SK-N-SH treated with all-trans-retinoic acid at 6 μM for 48 hours (cell line): ENCODE measurements around the gene SLC51B.

Experiments used
- ATAC-seq: fragments of 200-7000 bp; cut with Tn5 transposase; 3 replicates; pipeline ENCODE4 v1.9.1; 2020; ENCODE audit warnings: mild to moderate bottlenecking, moderate library complexity
- ARNTL ChIP-seq: fragments of 450-650 bp; formaldehyde crosslinking; IDR thresholded peaks from 2 replicates; pipeline ENCODE4 v1.5.0; 2020; ENCODE audit warnings: low read depth, mild to moderate bottlenecking, moderate library complexity, borderline replicate concordance
- BACH2 ChIP-seq: fragments of 250-450 bp; sonication (Bioruptor Pico); IDR thresholded peaks from 2 replicates; pipeline ENCODE4 v1.9.0; 2021; ENCODE audit warnings: mild to moderate bottlenecking, borderline replicate concordance
- CSDC2 ChIP-seq: fragments of 250-450 bp; sonication (Bioruptor Pico); IDR thresholded peaks from 2 replicates; pipeline ENCODE4 v1.5.0; 2020; ENCODE audit warnings: mild to moderate bottlenecking, moderate library complexity
- ESRRG ChIP-seq: fragments of 250-450 bp; sonication (Bioruptor Pico); IDR thresholded peaks from 2 replicates; pipeline ENCODE4 v1.6.1; 2021; ENCODE audit warnings: mild to moderate bottlenecking
- GLIS3 ChIP-seq: fragments of 250-450 bp; sonication (Bioruptor Pico); IDR thresholded peaks from 2 replicates; pipeline ENCODE4 v1.5.0; 2020; ENCODE audit warnings: mild to moderate bottlenecking, moderate library complexity
- ISL1 ChIP-seq: fragments of 250-450 bp; sonication (Bioruptor Pico); IDR thresholded peaks from 2 replicates; pipeline ENCODE4 v2.1.2; 2022; ENCODE audit warnings: mild to moderate bottlenecking, moderate library complexity
- PPARA ChIP-seq: fragments of 250-450 bp; sonication (Bioruptor Pico); IDR thresholded peaks from 2 replicates; pipeline ENCODE4 v1.5.0; 2020; ENCODE audit warnings: mild to moderate bottlenecking, borderline replicate concordance
- RARB ChIP-seq: fragments of 250-450 bp; sonication (Bioruptor Pico); IDR thresholded peaks from 2 replicates; pipeline ENCODE4 v1.8.0; 2021; ENCODE audit warnings: mild to moderate bottlenecking, moderate library complexity
- SNAI2 ChIP-seq: fragments of 250-450 bp; sonication (Bioruptor Pico); IDR thresholded peaks from 2 replicates; pipeline ENCODE4 v1.5.0; 2020; ENCODE audit warnings: mild to moderate bottlenecking, moderate library complexity
- TCF4 ChIP-seq: fragments of 250-450 bp; sonication (Bioruptor Pico); IDR thresholded peaks from 2 replicates; pipeline ENCODE4 v1.8.0; 2021; ENCODE audit warnings: mild to moderate bottlenecking, moderate library complexity, borderline replicate concordance
- TOX ChIP-seq: fragments of 250-450 bp; sonication (Bioruptor Pico); IDR thresholded peaks from 2 replicates; pipeline ENCODE4 v1.8.0; 2021; ENCODE audit warnings: mild to moderate bottlenecking, moderate library complexity, borderline replicate concordance
- ZC3H10 ChIP-seq: fragments of 250-450 bp; sonication (Bioruptor Pico); IDR thresholded peaks from 2 replicates; pipeline ENCODE4 v1.5.1; 2021; ENCODE audit warnings: mild to moderate bottlenecking, moderate library complexity
- ZFP3 ChIP-seq: fragments of 250-450 bp; sonication (Bioruptor Pico); IDR thresholded peaks from 2 replicates; pipeline ENCODE4 v1.5.0; 2020; ENCODE audit warnings: mild to moderate bottlenecking, moderate library complexity
- ZFP30 ChIP-seq: fragments of 450-650 bp; formaldehyde crosslinking; IDR thresholded peaks from 2 replicates; pipeline ENCODE4 v1.5.0; 2022; ENCODE audit warnings: mild to moderate bottlenecking, moderate library complexity
- ZNF565 ChIP-seq: fragments of 450-650 bp; formaldehyde crosslinking; conservative IDR thresholded peaks from 2 replicates; pipeline ENCODE4 v1.5.0; 2020; ENCODE audit warnings: low read depth, mild to moderate bottlenecking, moderate library complexity
- TF ChIP-seq, protein P1 (sequence below): fragments of 250-450 bp; sonication (Bioruptor Pico); IDR thresholded peaks from 2 replicates; pipeline ENCODE4 v1.5.1; 2020; ENCODE audit warnings: low read depth, mild to moderate bottlenecking, moderate library complexity
- TF ChIP-seq, protein P2 (sequence below): fragments of 250-450 bp; sonication (Bioruptor Pico); IDR thresholded peaks from 2 replicates; pipeline ENCODE4 v1.8.0; 2021; ENCODE audit warnings: low read depth, mild to moderate bottlenecking, moderate library complexity, borderline replicate concordance
- TF ChIP-seq, protein P3 (sequence below): fragments of 250-450 bp; sonication (Bioruptor Pico); IDR thresholded peaks from 2 replicates; pipeline ENCODE4 v1.5.0; 2020; ENCODE audit warnings: mild to moderate bottlenecking, moderate library complexity
- TF ChIP-seq, protein P4 (sequence below): fragments of 250-450 bp; sonication (Bioruptor Pico); IDR thresholded peaks from 2 replicates; pipeline ENCODE4 v1.8.0; 2020; ENCODE audit warnings: mild to moderate bottlenecking, moderate library complexity, borderline replicate concordance
- TF ChIP-seq, protein P5 (sequence below): fragments of 250-450 bp; sonication (Bioruptor Pico); IDR thresholded peaks from 2 replicates; pipeline ENCODE4 v1.5.1; 2021; ENCODE audit warnings: mild to moderate bottlenecking, moderate library complexity

Gene SLC51B

DNA sequence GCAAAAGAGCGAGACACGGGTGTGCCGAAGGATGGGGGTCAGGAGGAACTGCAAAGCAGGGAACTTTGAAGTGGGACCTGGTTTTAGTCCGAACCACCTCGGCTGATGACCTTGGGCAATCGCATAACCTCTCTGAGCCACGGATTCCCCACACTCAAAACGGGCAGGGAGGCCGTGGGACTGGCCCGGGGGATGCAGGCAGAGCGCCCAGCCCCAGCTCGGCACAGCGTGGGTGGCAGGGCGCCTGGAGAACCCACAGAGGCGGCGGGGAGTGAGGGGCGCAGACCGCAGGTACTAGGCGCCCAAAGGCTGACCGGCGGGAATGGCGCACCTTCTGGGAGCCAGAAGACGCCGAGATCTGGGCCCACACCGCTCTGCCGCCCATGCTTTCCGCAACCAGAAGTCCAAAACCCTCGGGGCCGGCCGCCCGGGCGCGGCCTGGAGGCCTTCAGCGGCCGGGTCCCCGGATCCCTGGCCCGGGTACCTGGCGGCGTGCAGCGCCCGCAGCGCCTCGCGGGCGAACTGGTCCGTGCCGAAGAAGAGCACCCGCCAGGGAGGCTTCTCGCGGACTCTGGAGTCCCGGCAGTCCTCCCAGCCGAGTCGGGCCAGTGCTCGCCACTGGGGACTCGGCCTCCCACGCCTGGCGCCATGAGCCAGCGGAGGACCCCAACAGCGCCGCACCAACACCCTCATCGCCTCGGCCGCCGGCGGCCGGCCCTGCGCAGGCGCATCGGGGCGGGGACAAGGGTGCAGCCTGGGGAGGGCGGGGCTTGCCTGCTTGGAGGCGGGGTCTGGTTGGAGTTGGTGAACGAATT, 16.1 kb upstream of the SLC51B start, which contains the start of gene MTFMT (continued):
- TF ChIP-seq, protein P1, sequence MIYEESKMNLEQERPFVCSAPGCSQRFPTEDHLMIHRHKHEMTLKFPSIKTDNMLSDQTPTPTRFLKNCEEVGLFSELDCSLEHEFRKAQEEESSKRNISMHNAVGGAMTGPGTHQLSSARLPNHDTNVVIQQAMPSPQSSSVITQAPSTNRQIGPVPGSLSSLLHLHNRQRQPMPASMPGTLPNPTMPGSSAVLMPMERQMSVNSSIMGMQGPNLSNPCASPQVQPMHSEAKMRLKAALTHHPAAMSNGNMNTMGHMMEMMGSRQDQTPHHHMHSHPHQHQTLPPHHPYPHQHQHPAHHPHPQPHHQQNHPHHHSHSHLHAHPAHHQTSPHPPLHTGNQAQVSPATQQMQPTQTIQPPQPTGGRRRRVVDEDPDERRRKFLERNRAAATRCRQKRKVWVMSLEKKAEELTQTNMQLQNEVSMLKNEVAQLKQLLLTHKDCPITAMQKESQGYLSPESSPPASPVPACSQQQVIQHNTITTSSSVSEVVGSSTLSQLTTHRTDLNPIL (CRISPR knock-in tag): no peak
- no peak for TF ChIP-seq RARB (CRISPR knock-in tag)

DNA sequence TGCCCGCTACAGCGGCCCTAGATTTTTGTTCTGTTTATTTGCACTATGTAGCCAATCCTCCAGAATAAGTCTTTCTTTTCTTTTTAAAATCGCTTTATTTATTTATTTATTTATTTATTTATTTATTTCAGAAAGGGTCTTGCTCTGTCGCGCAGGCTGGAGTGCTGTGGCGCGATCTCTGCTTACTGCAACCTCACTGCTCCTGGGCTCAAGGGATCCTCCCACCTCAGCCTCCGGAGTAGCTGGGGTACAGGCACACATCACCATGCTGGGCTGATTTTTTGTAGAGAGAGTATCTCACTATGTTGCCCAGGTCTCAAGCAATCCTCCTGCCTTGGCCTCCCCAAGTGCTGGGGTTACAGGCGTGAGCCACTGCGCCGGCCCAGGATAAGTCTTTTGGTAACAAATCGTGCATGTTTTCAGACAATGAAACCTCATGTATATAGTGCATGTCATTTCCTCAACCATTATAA, 15.4 kb upstream of the SLC51B start:
- TF ChIP-seq ISL1 (CRISPR knock-in tag): no peak
- no peak for TF ChIP-seq TOX
- no peak for TF ChIP-seq ZC3H10 (CRISPR knock-in tag)
- TF ChIP-seq, protein P2, sequence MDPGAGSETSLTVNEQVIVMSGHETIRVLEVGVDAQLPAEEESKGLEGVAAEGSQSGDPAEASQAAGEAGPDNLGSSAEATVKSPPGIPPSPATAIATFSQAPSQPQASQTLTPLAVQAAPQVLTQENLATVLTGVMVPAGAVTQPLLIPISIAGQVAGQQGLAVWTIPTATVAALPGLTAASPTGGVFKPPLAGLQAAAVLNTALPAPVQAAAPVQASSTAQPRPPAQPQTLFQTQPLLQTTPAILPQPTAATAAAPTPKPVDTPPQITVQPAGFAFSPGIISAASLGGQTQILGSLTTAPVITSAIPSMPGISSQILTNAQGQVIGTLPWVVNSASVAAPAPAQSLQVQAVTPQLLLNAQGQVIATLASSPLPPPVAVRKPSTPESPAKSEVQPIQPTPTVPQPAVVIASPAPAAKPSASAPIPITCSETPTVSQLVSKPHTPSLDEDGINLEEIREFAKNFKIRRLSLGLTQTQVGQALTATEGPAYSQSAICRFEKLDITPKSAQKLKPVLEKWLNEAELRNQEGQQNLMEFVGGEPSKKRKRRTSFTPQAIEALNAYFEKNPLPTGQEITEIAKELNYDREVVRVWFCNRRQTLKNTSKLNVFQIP (CRISPR knock-in tag): no peak
- TF ChIP-seq, protein P3, sequence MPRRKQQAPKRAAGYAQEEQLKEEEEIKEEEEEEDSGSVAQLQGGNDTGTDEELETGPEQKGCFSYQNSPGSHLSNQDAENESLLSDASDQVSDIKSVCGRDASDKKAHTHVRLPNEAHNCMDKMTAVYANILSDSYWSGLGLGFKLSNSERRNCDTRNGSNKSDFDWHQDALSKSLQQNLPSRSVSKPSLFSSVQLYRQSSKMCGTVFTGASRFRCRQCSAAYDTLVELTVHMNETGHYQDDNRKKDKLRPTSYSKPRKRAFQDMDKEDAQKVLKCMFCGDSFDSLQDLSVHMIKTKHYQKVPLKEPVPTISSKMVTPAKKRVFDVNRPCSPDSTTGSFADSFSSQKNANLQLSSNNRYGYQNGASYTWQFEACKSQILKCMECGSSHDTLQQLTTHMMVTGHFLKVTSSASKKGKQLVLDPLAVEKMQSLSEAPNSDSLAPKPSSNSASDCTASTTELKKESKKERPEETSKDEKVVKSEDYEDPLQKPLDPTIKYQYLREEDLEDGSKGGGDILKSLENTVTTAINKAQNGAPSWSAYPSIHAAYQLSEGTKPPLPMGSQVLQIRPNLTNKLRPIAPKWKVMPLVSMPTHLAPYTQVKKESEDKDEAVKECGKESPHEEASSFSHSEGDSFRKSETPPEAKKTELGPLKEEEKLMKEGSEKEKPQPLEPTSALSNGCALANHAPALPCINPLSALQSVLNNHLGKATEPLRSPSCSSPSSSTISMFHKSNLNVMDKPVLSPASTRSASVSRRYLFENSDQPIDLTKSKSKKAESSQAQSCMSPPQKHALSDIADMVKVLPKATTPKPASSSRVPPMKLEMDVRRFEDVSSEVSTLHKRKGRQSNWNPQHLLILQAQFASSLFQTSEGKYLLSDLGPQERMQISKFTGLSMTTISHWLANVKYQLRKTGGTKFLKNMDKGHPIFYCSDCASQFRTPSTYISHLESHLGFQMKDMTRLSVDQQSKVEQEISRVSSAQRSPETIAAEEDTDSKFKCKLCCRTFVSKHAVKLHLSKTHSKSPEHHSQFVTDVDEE (CRISPR knock-in tag): no peak
- no peak for TF ChIP-seq ESRRG (CRISPR knock-in tag)
- TF ChIP-seq CSDC2 (CRISPR knock-in tag): no peak
- TF ChIP-seq, protein P4, sequence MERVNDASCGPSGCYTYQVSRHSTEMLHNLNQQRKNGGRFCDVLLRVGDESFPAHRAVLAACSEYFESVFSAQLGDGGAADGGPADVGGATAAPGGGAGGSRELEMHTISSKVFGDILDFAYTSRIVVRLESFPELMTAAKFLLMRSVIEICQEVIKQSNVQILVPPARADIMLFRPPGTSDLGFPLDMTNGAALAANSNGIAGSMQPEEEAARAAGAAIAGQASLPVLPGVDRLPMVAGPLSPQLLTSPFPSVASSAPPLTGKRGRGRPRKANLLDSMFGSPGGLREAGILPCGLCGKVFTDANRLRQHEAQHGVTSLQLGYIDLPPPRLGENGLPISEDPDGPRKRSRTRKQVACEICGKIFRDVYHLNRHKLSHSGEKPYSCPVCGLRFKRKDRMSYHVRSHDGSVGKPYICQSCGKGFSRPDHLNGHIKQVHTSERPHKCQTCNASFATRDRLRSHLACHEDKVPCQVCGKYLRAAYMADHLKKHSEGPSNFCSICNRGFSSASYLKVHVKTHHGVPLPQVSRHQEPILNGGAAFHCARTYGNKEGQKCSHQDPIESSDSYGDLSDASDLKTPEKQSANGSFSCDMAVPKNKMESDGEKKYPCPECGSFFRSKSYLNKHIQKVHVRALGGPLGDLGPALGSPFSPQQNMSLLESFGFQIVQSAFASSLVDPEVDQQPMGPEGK (CRISPR knock-in tag): no peak
- no peak for TF ChIP-seq ARNTL (CRISPR knock-in tag)
- no peak for TF ChIP-seq ZFP30 (CRISPR knock-in tag)
- TF ChIP-seq TCF4: no peak
- no peak for TF ChIP-seq ZNF565 (CRISPR knock-in tag)
- TF ChIP-seq BACH2 (CRISPR knock-in tag): no peak
- no peak for TF ChIP-seq GLIS3 (CRISPR knock-in tag)
- ATAC-seq: no peak

DNA sequence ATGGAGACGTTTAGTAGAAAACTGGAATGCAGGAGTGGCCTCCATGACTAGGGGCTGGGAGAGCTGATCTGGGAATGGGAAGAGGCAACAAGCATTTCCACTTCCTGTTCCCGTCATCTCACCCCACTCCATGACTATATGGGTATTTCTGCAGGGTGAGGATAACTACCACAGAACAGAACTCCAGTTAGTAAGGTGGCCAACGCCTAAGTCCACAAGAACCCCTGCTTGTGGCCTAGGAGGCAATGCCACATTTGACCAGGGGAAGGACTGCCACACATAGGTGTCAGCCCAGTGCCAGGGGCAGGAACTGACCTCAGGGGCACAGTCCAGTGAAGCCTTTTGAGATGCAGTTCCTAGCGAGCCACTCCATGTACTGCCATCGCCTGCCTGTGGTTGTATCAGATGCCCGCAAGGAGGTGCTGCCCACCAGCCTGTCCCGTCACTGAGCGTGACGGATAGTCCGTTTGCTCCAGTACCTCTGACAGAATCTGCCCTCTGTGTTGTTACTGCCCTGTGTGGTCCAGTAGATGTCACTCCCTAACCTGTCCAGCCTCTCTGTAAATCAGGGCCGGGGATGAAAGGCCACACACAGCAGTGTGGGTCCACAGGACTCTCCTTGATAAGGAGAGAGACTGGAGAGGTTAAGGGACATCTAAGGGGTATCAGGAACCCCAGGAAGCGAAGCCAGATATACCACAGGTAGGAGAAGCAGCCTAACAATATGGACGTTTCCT, 12.2 kb upstream of the SLC51B start:
- ATAC-seq: peak; percentile 66
- TF ChIP-seq ARNTL (CRISPR knock-in tag) (no peak), ZC3H10 (CRISPR knock-in tag) (no peak), ZNF565 (CRISPR knock-in tag) (no peak), ESRRG (CRISPR knock-in tag) (no peak), TOX (no peak), PPARA (no peak), SNAI2 (CRISPR knock-in tag) (no peak), TCF4 (no peak), BACH2 (CRISPR knock-in tag) (no peak), ZFP3 (CRISPR knock-in tag) (no peak), GLIS3 (CRISPR knock-in tag) (no peak), RARB (CRISPR knock-in tag) (no peak), CSDC2 (CRISPR knock-in tag) (no peak)
- TF ChIP-seq, protein P1 (CRISPR knock-in tag): no peak
- TF ChIP-seq, protein P4 (CRISPR knock-in tag): no peak
- TF ChIP-seq, protein P5, sequence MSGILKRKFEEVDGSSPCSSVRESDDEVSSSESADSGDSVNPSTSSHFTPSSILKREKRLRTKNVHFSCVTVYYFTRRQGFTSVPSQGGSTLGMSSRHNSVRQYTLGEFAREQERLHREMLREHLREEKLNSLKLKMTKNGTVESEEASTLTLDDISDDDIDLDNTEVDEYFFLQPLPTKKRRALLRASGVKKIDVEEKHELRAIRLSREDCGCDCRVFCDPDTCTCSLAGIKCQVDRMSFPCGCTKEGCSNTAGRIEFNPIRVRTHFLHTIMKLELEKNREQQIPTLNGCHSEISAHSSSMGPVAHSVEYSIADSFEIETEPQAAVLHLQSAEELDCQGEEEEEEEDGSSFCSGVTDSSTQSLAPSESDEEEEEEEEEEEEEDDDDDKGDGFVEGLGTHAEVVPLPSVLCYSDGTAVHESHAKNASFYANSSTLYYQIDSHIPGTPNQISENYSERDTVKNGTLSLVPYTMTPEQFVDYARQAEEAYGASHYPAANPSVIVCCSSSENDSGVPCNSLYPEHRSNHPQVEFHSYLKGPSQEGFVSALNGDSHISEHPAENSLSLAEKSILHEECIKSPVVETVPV (CRISPR knock-in tag): no peak
